Suprapubic skin (tissue), 4 donors: ENCODE results near the gene IRX1. TPM values are rescaled to one million over a fixed set of nuclear protein-coding genes. Genes with fewer than 3 reads are reported as not detected.
A peak's percentile ranks its signal among the peaks of the same experiment; 100 is the strongest.

ENCODE experiments used
- DNase-seq, 2 donors: peaks; one replicate each; pipeline ENCODE4 v3.0.0-alpha.2; 2019; ENCODE audit warnings: low spot score in 2 of 2
- H3K27ac ChIP-seq: fragments of 200-600 bp; sonication (generic); one replicate; pipeline ENCODE4 v1.5.1; 2019
- H3K27me3 ChIP-seq: fragments of 200-600 bp; sonication (generic); one replicate; pipeline ENCODE4 v1.5.1; 2019
- H3K36me3 ChIP-seq: fragments of 200-600 bp; sonication (generic); one replicate; pipeline ENCODE4 v1.5.1; 2019
- H3K4me1 ChIP-seq: fragments of 200-600 bp; sonication (generic); one replicate; pipeline ENCODE4 v1.5.1; 2019
- H3K4me3 ChIP-seq: fragments of 200-600 bp; sonication (generic); one replicate; pipeline ENCODE4 v1.5.1; 2019; ENCODE audit warnings: mild to moderate bottlenecking
- H3K9me3 ChIP-seq: fragments of 200-600 bp; sonication (generic); one replicate; pipeline ENCODE4 v1.5.1; 2019
- CTCF ChIP-seq, 2 donors: fragments of 200-600 bp in 1 of 2; fragments of 450-650 bp in 1 of 2; sonication (generic) in 1 of 2; IDR thresholded peaks; one replicate each; pipeline ENCODE4 v1.5.1; 2016 to 2019; ENCODE audit warnings: antibody characterized with exemption in 2 of 2, mild to moderate bottlenecking in 1 of 2, moderate library complexity in 1 of 2
- EP300 ChIP-seq: sonication (generic); formaldehyde crosslinking; IDR thresholded peaks from one replicate; pipeline ENCODE4 v1.6.1; 2017; ENCODE audit warnings: antibody characterized with exemption
- POLR2A ChIP-seq, 2 donors: fragments of 450-650 bp; IDR thresholded peaks; one replicate each; pipeline ENCODE4 v1.6.1; 2017; ENCODE audit warnings: antibody characterized with exemption in 2 of 2, mild to moderate bottlenecking in 2 of 2, moderate library complexity in 2 of 2
- POLR2AphosphoS5 ChIP-seq, 3 donors: sonication (generic); formaldehyde crosslinking; IDR thresholded peaks; one replicate each; pipeline ENCODE4 v1.6.1; 2017; ENCODE audit warnings: antibody characterized with exemption in 3 of 3
- WGBS: methylation state at CpG from one replicate; pipeline ENCODE4 v1.1.5; 2018; 5-methylcytosine and 5-hydroxymethylcytosine counted together
- total RNA-seq, 4 donors: library from RNA; depleted of rRNA; stranded (reverse); fragments of >200 nt; gene quantifications; one replicate each; pipeline ENCODE4 v1.1.0, GENCODE V29; 2016

The IRX1 gene
- 1 to 10 TPM; 4.2 to 7.9 (median 6.3) TPM for total RNA-seq

DNA sequence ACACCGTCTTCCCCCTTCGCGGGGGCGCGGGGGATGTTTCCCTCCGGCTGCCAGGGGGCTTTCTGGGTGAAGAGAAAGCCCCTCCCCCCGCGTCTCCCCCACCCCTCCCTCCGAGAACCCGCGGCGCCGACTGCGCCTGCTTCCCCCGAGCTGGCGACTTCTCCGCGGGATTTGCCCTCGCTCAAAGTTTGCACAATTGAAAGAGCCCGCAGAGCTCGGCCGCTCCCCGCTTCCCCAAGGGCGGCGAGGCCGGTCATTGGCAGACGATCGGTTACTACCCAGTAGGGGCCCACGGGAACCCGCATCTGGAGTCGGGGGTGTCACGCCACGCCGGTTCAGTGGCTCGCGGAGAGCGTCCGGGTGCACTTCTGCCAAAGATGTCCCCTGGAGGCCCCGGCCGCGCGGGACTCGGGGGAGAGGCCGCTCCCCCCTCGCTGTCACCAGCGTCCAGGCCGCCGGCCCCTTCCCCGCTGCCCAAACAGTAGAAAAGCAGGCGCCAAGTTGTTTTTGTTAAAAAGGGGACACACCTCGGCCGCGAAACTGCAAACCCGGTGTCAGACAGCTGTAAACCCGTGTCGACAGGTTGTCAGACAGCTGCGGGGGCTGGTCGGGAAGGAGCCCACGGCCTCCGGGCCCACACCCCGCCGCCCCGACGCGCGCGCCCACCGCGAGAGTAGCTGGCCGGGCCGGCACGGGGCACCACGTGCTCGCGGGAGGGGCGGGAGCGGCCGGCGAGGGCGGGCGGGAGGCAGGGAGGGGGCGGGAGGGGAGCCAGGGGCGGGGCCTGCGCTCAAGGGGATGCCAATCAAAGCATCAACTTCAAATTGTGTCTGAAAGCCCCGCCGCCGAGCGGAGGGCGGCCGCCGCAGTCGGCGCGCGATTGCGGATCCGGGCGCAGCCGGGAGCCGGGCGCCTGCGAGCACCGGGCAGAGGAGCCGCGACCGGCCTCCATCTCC lies at the start of gene IRX1:
Gene IRX1, plus strand, starts transcription at position 827 of the 956 bp plus-strand sequence. CDS start 274 bp downstream, outside the sequence.
- whole genome bisulfite sequencing: 6% methylated on average over 35 of the region's 106 CpGs
- Histone ChIP-seq H3K36me3 (peaks cover 2% of the 10 kb centered on the region), H3K9me3 (no peaks in the 10 kb centered on the region), H3K4me1 (peaks cover 59% of the 10 kb centered on the region), H3K27ac (peak within 1 kb of the TSS; percentile 88), H3K27me3 (peaks cover 90% of the 10 kb centered on the region), H3K4me3 (peak within 1 kb of the TSS; percentile 60)
- peak in 1 of 2 donors; percentile 80 for DNase-seq
- no peak for TF ChIP-seq EP300

DNA sequence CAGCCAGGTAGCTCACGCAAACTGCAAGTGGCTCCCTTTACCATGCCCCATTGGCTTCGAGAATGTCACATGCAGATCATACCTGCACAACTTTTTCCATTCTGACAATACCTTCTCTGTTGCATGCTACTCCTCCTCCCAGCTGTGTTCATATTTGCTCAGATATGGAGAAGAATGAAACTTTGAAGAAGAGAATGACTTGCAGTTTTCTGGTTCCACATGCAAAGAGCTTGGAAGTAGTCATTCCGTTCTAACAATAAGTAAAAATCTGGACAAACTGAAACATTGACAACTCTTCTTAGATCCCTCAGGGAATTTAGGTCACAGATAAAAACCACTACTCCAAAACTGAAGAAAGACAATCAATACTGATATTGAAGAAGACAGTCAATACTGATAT lies 49.6 kb upstream of the IRX1 start:
- no peaks in the 10 kb centered on the region for H3K4me1 ChIP-seq
- no peak overlapping the region for H3K27ac ChIP-seq
- TF ChIP-seq CTCF (IDR thresholded peaks at IDR 0.05): no peak
- TF ChIP-seq POLR2AphosphoS5 (IDR thresholded peaks at IDR 0.05): no peak
- no peak for TF ChIP-seq EP300
- no peak for TF ChIP-seq POLR2A (IDR thresholded peaks at IDR 0.05)
- no peak for DNase-seq
- H3K36me3 ChIP-seq: no peaks in the 10 kb centered on the region
- H3K9me3 ChIP-seq: no peaks in the 10 kb centered on the region
- H3K4me3 ChIP-seq: no peak overlapping the region
- 84% methylated on average over 3 of the region's 3 CpGs for WGBS
- H3K27me3 ChIP-seq: no peaks in the 10 kb centered on the region

GRCh38 chr5:3564116-3564515 lies 31.5 kb upstream of the IRX1 start:
- Histone ChIP-seq H3K9me3 (no peaks in the 10 kb centered on the region), H3K4me1 (no peaks in the 10 kb centered on the region), H3K27ac (no peak overlapping the region), H3K36me3 (no peaks in the 10 kb centered on the region), H3K4me3 (no peak overlapping the region), H3K27me3 (no peaks in the 10 kb centered on the region)
- TF ChIP-seq CTCF (IDR thresholded peaks at IDR 0.05): no peak
- no peak for DNase-seq
- 78% methylated on average over 2 of the region's 2 CpGs for WGBS

GRCh38 chr5:3564827-3565518 lies 30.7 kb upstream of the IRX1 start:
- 78% methylated on average over 9 of the region's 9 CpGs for WGBS
- Histone ChIP-seq H3K36me3 (no peaks in the 10 kb centered on the region), H3K27ac (no peak overlapping the region), H3K9me3 (no peaks in the 10 kb centered on the region), H3K4me3 (no peak overlapping the region), H3K4me1 (no peaks in the 10 kb centered on the region), H3K27me3 (no peaks in the 10 kb centered on the region)
- DNase-seq: no peak
- TF ChIP-seq POLR2A (IDR thresholded peaks at IDR 0.05) (no peak), POLR2AphosphoS5 (IDR thresholded peaks at IDR 0.05) (no peak), EP300 (no peak), CTCF (IDR thresholded peaks at IDR 0.05) (no peak)

DNA sequence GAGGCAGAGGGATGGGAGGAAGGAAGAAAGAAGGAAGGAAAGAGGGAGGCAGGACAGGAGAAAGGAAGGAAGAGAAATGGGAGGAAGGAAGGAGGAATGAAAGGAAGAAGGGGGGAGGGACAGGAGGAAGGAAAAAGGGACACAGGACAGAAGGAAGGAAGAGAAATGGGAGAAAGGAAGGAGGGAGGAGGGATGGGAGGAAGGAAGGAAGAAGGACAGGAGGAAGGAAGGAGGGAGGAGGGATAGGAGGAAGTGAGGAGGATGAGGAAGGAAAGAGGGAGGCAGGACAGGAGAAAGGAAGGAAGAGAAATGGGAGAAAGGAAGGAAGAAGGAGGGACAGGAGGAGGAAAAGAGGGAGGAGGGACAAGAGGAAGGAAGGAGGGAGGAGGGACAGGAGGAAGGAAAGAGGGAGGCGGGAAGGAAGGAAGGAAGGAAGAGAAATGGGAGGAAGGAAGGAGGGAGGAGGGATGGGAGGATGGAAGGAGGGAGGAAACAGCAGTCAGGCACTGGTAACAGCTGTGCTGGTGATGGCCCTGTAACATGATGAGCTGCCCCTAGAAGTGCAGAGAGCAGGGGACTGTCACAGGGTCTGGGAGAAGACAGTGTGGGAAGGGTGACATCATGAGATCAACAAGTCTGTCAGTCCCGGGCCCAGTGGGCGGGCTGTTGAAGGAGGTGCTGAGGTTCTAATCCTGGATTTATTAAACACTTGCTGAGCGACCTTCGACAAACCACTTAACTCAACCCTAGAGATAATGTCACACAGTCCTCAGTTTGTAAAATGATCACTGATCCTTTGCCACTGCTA lies 10.7 kb upstream of the IRX1 start:
- no peaks in the 10 kb centered on the region for H3K9me3 ChIP-seq
- no peaks in the 10 kb centered on the region for H3K36me3 ChIP-seq
- no peaks in the 10 kb centered on the region for H3K4me1 ChIP-seq
- H3K27me3 ChIP-seq: peaks cover 22% of the 10 kb centered on the region
- no peak for DNase-seq
- no peak overlapping the region for H3K4me3 ChIP-seq
- H3K27ac ChIP-seq: no peak overlapping the region
- WGBS: 85% methylated on average over 5 of the region's 5 CpGs
- no peak for TF ChIP-seq POLR2A (IDR thresholded peaks at IDR 0.05)
- no peak for TF ChIP-seq CTCF (IDR thresholded peaks at IDR 0.05)
- TF ChIP-seq EP300: no peak
- no peak for TF ChIP-seq POLR2AphosphoS5 (IDR thresholded peaks at IDR 0.05)
